ENCODE data around the gene MAMSTR. TPM values are rescaled to one million over a fixed set of nuclear protein-coding genes. Genes with fewer than 3 reads are reported as not detected.
"Not testable (repeated sequence)": the region's sequence is repeated elsewhere in the genome, so short reads cannot be mapped to it uniquely, and the experiment has no call there.

Gene MAMSTR
- 10 to 100 TPM in 1 of 4 donors, 1 to 10 TPM in 1, under 1 TPM in 1, not detected in 1; 0.26 to 24.2 (median 3.0) TPM for total RNA-seq

DNA sequence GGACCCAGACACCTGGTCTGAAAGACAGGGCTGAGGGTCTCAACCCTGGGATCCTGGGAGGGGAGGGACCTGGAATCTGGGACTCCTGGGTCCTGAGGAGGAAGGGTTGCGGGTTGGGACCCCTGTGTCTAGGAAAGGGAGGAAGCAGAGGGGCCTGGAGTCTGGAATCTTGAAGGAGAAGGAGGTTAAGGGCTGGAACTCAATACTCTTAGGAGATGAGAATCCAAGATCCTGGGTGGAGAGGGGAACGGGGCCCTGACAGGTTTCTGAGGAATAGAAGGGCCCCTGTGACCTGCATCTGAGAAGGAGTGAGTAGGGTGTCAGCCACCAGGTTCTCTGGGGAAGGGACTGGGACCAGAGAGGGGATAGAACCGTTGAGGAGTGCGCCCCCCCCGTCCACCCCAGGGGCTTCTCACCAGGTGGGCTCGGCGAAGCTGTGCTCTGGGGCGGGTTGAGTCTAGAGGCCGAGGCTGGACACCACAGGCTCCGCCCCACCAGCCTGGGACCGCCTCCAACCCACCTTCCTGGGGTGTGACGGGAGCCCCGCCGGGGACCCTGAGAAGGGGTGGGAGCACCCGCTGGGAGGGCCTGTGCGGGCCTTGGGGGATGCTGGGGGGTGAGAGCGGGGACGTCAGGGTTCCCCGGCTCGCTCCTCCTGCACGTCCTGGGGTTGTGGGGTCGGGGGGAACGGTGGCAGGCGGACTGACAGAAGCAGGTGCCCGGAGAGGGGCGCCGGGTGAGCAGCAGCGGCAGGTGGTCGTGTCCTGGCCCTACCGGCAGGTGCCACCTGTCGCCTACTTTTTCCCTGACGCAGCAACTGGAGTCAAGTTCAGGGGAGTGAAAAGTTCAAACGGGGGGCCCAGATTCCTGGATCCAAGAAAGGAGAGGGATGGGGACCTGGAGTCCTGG is at the start of gene MAMSTR:
Gene MAMSTR, minus strand, starts transcription at position 463 of the 909 bp plus-strand sequence. CDS start 694 bp downstream, outside the sequence.
- Histone ChIP-seq H3K9me3 (no peaks in the 10 kb centered on the region), H3K4me1 (peaks cover 0 to 11% of the 10 kb centered on the region in 2 donors), H3K4me3 (peak within 1 kb of the TSS; percentile 51 to 64), H3K27me3 (no peaks in the 10 kb centered on the region), H3K27ac (peak within 1 kb of the TSS; percentile 93 to 96), H3K36me3 (no peaks in the 10 kb centered on the region)
- intact Hi-C loops (cut with DNase I; ENCODE audit: low total_unique reads), result no loop called here
- no peak for TF ChIP-seq POLR2A (IDR thresholded peaks at IDR 0.05)
- TF ChIP-seq, protein P1, sequence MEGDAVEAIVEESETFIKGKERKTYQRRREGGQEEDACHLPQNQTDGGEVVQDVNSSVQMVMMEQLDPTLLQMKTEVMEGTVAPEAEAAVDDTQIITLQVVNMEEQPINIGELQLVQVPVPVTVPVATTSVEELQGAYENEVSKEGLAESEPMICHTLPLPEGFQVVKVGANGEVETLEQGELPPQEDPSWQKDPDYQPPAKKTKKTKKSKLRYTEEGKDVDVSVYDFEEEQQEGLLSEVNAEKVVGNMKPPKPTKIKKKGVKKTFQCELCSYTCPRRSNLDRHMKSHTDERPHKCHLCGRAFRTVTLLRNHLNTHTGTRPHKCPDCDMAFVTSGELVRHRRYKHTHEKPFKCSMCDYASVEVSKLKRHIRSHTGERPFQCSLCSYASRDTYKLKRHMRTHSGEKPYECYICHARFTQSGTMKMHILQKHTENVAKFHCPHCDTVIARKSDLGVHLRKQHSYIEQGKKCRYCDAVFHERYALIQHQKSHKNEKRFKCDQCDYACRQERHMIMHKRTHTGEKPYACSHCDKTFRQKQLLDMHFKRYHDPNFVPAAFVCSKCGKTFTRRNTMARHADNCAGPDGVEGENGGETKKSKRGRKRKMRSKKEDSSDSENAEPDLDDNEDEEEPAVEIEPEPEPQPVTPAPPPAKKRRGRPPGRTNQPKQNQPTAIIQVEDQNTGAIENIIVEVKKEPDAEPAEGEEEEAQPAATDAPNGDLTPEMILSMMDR (IDR thresholded peaks at IDR 0.05), result no peak
- DNase-seq, result peak; percentile 43 to 57

- Histone ChIP-seq H3K4me3 (no peak overlapping the region), H3K4me1 (no peaks in the 10 kb centered on the region), H3K27ac (no peak overlapping the region), H3K9me3 (no peaks in the 10 kb centered on the region), H3K36me3 (no peaks in the 10 kb centered on the region), H3K27me3 (no peaks in the 10 kb centered on the region)
- DNase-seq, result no peak
- TF ChIP-seq, protein P1 (IDR thresholded peaks at IDR 0.05), result no peak
- TF ChIP-seq POLR2A (IDR thresholded peaks at IDR 0.05), result no peak
- intact Hi-C loops (cut with DNase I; ENCODE audit: low total_unique reads), result no loop called here
Measured at GRCh38 chr19:48768994-48769713, 49.6 kb upstream of the MAMSTR start.

GRCh38 chr19:48768171-48768753 is 48.7 kb upstream of the MAMSTR start:
- H3K9me3 ChIP-seq; H3K27ac ChIP-seq; DNase-seq; intact Hi-C loops (cut with DNase I; ENCODE audit: low total_unique reads); H3K4me3 ChIP-seq; H3K27me3 ChIP-seq; H3K36me3 ChIP-seq; H3K4me1 ChIP-seq: not testable (repeated sequence)

DNA sequence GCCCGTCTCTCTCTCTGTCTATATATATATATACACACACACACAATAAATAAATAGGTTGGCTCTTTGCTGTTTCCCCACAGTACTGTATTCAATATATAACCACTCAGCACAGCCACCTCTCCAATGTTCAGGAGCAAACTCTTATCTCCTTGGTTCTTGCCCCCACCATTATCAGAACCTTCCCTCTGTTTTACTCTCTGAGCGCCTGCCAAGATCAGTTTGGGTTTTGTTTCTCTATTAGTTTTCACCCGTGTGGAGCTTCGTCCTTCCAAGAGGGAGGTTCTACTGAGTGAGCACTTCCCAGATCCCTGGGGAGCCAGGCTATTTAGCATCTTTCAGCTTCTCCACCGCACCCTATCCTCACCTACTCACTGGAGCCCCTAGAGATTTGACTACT is 46.3 kb upstream of the MAMSTR start:
- H3K27ac ChIP-seq; DNase-seq; H3K4me1 ChIP-seq; H3K36me3 ChIP-seq; H3K9me3 ChIP-seq; intact Hi-C loops (cut with DNase I; ENCODE audit: low total_unique reads); H3K4me3 ChIP-seq; H3K27me3 ChIP-seq: not testable (repeated sequence)

DNA sequence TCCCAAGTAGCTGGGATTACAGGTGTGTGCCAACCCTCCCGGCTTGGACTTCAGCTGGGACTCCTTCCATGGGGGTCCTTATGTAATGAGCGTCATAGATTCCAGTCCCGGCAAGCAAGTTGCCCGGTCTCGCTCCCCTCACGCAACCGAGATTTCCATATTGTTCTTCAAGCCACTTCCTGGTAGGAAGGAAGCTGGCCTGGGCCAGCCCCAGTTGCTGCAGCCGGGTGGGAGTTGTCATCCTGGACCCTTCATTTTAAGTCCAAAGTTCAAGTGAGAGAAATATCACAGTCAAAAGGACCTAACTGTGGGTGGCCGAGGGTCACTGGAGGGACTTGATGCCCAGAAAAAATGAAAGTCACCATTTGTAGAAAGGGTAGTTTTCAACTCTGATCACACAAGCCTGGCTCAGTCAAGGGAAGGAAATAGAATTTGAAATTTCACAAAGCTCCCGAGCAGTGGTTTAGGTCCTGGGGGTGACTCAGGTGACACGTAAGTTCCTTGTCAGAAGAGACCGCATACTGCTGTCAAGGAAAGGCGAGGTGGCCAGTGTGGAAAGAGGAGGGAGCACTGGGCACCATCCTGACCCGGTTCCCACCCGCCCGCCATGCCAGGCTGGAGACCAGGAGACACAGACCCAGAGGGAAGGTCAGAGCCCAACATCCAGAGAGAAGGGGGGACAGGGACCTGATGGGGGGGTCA is 41.1 kb upstream of the MAMSTR start:
- peak overlapping the region; percentile 5 to 35 for H3K27ac ChIP-seq
- H3K9me3 ChIP-seq, result no peaks in the 10 kb centered on the region
- TF ChIP-seq POLR2A (IDR thresholded peaks at IDR 0.05), result no peak
- TF ChIP-seq, protein P1 (IDR thresholded peaks at IDR 0.05), result no peak
- H3K27me3 ChIP-seq, result no peaks in the 10 kb centered on the region
- DNase-seq, result no peak
- H3K4me1 ChIP-seq, result no peaks in the 10 kb centered on the region
- intact Hi-C loops (cut with DNase I; ENCODE audit: low total_unique reads), result no loop called here
- H3K36me3 ChIP-seq, result no peaks in the 10 kb centered on the region
- no peak overlapping the region for H3K4me3 ChIP-seq

Measured in uterus (tissue), 4 donors.